OCI-LY7 (cell line): Measurements from ENCODE around the gene TYROBP.

ENCODE experiments used
- CTCF ChIP-seq: fragments of 200-600 bp; sonication (generic); conservative IDR thresholded peaks from 2 replicates; pipeline ENCODE4 v1.5.1; 2014; ENCODE audit warnings: mild to moderate bottlenecking, antibody characterized with exemption, low read length, moderate library complexity, mixed read lengths
- EZH2phosphoT487 ChIP-seq: fragments of 200-600 bp; sonication (generic); IDR thresholded peaks from 2 replicates; pipeline ENCODE4 v1.6.1; 2018; ENCODE audit warnings: low read depth, borderline replicate concordance, mild to moderate bottlenecking, mixed run types, antibody characterized with exemption, low read length, moderate library complexity, mixed read lengths

DNA sequence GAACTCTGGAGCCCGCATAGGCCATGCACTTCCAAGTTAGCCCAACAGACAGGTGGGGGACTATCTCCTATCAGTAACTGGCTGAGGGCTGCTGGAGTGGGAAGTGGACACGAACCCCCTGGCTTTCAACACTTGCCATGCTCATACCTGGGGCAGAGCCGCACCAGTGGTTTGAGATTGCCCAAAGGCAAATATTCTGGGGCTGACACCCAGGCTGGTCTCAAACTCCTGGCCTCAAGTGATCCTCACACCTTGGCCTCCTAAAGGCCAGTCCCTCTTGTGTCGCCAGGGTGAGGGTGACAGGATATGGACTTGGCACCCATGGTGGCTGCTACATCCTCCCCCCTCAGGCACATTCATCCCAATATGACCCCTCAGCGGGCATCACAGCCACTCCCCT is 20.9 kb downstream of the TYROBP start:
- TF ChIP-seq CTCF: no peak
- TF ChIP-seq EZH2phosphoT487: no peak
